Fibroblast of the conjunctiva (primary cell): ENCODE results near the gene RWDD3.

Experiments
- DNase-seq: peaks from one replicate; pipeline ENCODE4 v3.0.0-alpha.2; 2010; ENCODE audit warnings: low read depth

RWDD3 gene

GRCh38 chr1:95284420-95284819 is 50.4 kb downstream of the RWDD3 start:
- DNase-seq, result no peak

DNA sequence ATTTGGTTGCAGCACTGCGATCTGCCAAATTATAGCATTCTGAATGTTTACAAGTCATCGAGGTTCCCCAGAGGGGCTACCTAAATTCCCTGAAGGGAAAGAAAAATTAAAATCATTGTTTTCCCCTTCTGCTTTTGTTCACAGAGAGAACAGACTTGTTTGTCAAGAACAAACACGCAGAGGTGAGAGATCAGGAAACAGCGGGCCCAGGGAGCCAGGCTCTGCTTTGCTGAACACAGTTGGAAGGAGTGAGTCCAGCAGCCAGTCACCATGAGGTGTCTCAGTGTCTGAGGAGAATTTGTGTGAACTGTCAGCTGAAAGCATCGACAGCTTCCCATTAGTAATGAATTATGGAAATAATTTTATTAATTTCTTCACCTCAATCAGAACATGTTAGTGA is 52.5 kb downstream of the RWDD3 start:
- DNase-seq, result no peak

GRCh38 chr1:95287081-95287480 is 53.1 kb downstream of the RWDD3 start:
- DNase-seq, result no peak

DNA sequence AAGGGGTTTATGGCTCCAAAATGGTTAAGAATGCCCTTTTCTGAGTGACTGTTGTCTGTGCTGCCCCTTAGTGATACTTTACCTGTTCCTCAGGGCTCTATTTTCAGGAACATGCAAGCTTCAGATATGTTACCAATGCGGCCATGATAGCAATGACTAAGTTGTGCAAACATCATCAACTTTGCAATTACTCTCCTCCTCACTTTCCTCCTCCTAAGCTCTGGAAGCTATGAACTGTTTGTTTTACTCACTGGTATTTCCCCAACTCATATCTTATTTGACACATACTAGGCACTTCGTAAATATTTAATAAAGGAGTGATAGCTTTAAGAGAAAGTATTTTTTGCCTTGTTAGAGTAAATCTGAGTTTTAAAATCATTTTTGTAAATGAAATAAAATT is 53.8 kb downstream of the RWDD3 start:
- no peak for DNase-seq
